GM12878 (cell line): ENCODE results near the gene SH3YL1. TPM values are rescaled to one million over a fixed set of nuclear protein-coding genes. Genes with fewer than 3 reads are reported as not detected.

Experiments
- ATAC-seq: fragments of 200-7000 bp; cut with Tn5 transposase; 3 replicates; pipeline ENCODE4 v1.9.1; 2020; ENCODE audit warnings: mild to moderate bottlenecking, moderate library complexity
- BruUV-seq: library from RNA; stranded (reverse); fragments of 400-500 nt; replicated peaks from 2 replicates; lab custom pipeline; 2021; lab: Mats Ljungman, UMichigan
- CTCF ChIA-PET: fragments of 300-600 bp; sonication (Branson Sonifier 250); formaldehyde crosslinking; extraction: SDS; loops from one replicate; lab custom pipeline; 2021; ENCODE audit warnings: inconsistent platforms; lab: Yijun Ruan, JAX
- POLR2A ChIA-PET: fragments of 350-600 bp; formaldehyde crosslinking; extraction: SDS; loops from one replicate; lab custom pipeline; 2021; ENCODE audit warnings: inconsistent platforms; lab: Charles Lee
- RAD21 ChIA-PET: fragments of 300-600 bp; sonication (Branson Sonifier 250); formaldehyde crosslinking; loops from one replicate; lab custom pipeline; 2023; ENCODE audit warnings: antibody characterized with exemption; ENCODE audit not compliant: unreplicated experiment; lab: Charles Lee
- SMC1A ChIA-PET: fragments of 300-600 bp; sonication (Branson Sonifier 250); formaldehyde crosslinking; loops from one replicate; lab custom pipeline; 2023; ENCODE audit not compliant: unreplicated experiment, uncharacterized antibody; lab: Charles Lee
- DNase-seq: peaks from one replicate; pipeline ENCODE4 v3.0.0-alpha.2; 2011; ENCODE audit warnings: low read depth, low spot score
- FAIRE-seq: peaks from 3 replicates; lab custom pipeline; 2011; peaks lifted over from hg19 to GRCh38; lab: Jason Lieb, UNC
- H2AFZ ChIP-seq: 2 replicates; pipeline ENCODE4 v1.6.0; 2011; ENCODE audit warnings: low read depth, low read length, control low read depth; ENCODE audit not compliant: control insufficient read depth
- H3K27ac ChIP-seq: 2 replicates; pipeline ENCODE4 v1.5.1; 2011; ENCODE audit warnings: control low read depth; ENCODE audit not compliant: control insufficient read depth, insufficient read depth
- H3K27me3 ChIP-seq, 2 experiments: replicated peaks in 1 of 2; 2 replicates each; pipeline versions ENCODE4 v1.6.0 to v1.6.1; 2011; ENCODE audit warnings: low read length in 1 of 2; ENCODE audit not compliant: control insufficient read depth in 2 of 2, insufficient read depth in 2 of 2
- H3K36me3 ChIP-seq, 2 experiments: 2 replicates each; pipeline ENCODE4 v1.5.1; 2011; ENCODE audit warnings: low read length in 1 of 2; ENCODE audit not compliant: control insufficient read depth in 2 of 2, insufficient read depth in 2 of 2
- H3K4me1 ChIP-seq: 2 replicates; pipeline ENCODE4 v1.6.1; 2011; ENCODE audit warnings: mild to moderate bottlenecking, low read length, moderate library complexity, mixed read lengths; ENCODE audit not compliant: control insufficient read depth, insufficient read depth
- H3K4me2 ChIP-seq: 2 replicates; pipeline ENCODE4 v1.6.0; 2011; ENCODE audit warnings: control low read depth; ENCODE audit not compliant: control insufficient read depth, insufficient read depth
- H3K4me3 ChIP-seq: fragments of 200-600 bp; sonication (generic); 2 replicates; pipeline ENCODE4 v1.5.1; 2016
- H3K79me2 ChIP-seq: 2 replicates; pipeline ENCODE4 v1.6.0; 2011; ENCODE audit warnings: low read length; ENCODE audit not compliant: control insufficient read depth, insufficient read depth
- H3K9ac ChIP-seq: 2 replicates; pipeline ENCODE4 v1.8.0; 2011; ENCODE audit warnings: low read length, control low read depth, mixed read lengths; ENCODE audit not compliant: control insufficient read depth, insufficient read depth
- H3K9me3 ChIP-seq: replicated peaks from 3 replicates; pipeline ENCODE4 v1.5.1; 2011; ENCODE audit warnings: mild to moderate bottlenecking, low read length; ENCODE audit not compliant: control insufficient read depth, insufficient read depth
- H4K20me1 ChIP-seq: 2 replicates; pipeline ENCODE4 v1.6.0; 2011; ENCODE audit not compliant: control insufficient read depth, insufficient read depth
- ASH2L ChIP-seq: fragments of 300-600, 200-600 bp; sonication (generic); IDR thresholded peaks from 2 replicates; pipeline ENCODE4 v1.6.1; 2017; ENCODE audit warnings: low read depth, mild to moderate bottlenecking, borderline replicate concordance
- BACH1 ChIP-seq: fragments of 450-650 bp; IDR thresholded peaks from 2 replicates; pipeline ENCODE4 v1.6.1; 2017; ENCODE audit warnings: mild to moderate bottlenecking, borderline replicate concordance
- BMI1 ChIP-seq: fragments of 450-650 bp; IDR thresholded peaks from 2 replicates; pipeline ENCODE4 v1.6.1; 2016; ENCODE audit warnings: mild to moderate bottlenecking, moderate library complexity, borderline replicate concordance
- CEBPB ChIP-seq, 2 experiments: fragments of 150-350 bp in 1 of 2; IDR thresholded peaks; 2 replicates each; pipeline ENCODE4 v1.6.1; 2012 to 2014; ENCODE audit warnings: low read depth in 2 of 2, low read length in 2 of 2, borderline replicate concordance in 1 of 2, inconsistent platforms in 1 of 2
- ESRRA ChIP-seq: IDR thresholded peaks from 2 replicates; pipeline ENCODE4 v1.6.1; 2012; ENCODE audit warnings: mild to moderate bottlenecking, low read length, improper control_type of control experiment
- ETV6 ChIP-seq, 2 experiments: fragments of 450-650 bp in 1 of 2; IDR thresholded peaks in 1 of 2; conservative IDR thresholded peaks in 1 of 2; 2 replicates each; pipeline ENCODE4 v1.6.1; 2014; ENCODE audit warnings: antibody characterized with exemption in 1 of 2, borderline replicate concordance in 1 of 2, low read depth in 1 of 2, mild to moderate bottlenecking in 1 of 2, moderate library complexity in 1 of 2
- FOXK2 ChIP-seq: fragments of 450-650 bp; IDR thresholded peaks from 2 replicates; pipeline ENCODE4 v1.6.1; 2017; ENCODE audit warnings: mild to moderate bottlenecking, moderate library complexity
- HCFC1 ChIP-seq: fragments of 150-350 bp; IDR thresholded peaks from 2 replicates; pipeline ENCODE4 v1.6.1; 2014; ENCODE audit warnings: low read length
- HSF1 ChIP-seq: fragments of 150-350 bp; IDR thresholded peaks from 2 replicates; pipeline ENCODE4 v1.6.1; 2014; ENCODE audit warnings: mild to moderate bottlenecking, low read depth, low read length
- RELA ChIP-seq: fragments of 450-650 bp; IDR thresholded peaks from 2 replicates; pipeline ENCODE4 v1.8.0; 2014; ENCODE audit warnings: borderline replicate concordance; ENCODE audit not compliant: partially characterized antibody
- SIN3A ChIP-seq: IDR thresholded peaks from 2 replicates; pipeline ENCODE4 v1.6.1; 2012; ENCODE audit warnings: low read depth, low read length, improper control_type of control experiment
- STAT3 ChIP-seq: IDR thresholded peaks from 2 replicates; pipeline ENCODE4 v1.6.1; 2011; ENCODE audit warnings: low read depth, low read length, improper control_type of control experiment
- SUZ12 ChIP-seq: fragments of 200-600 bp; sonication (generic); IDR thresholded peaks from one replicate; pipeline ENCODE4 v1.6.1; 2018; ENCODE audit warnings: antibody characterized with exemption, mild to moderate bottlenecking; ENCODE audit not compliant: unreplicated experiment
- TBL1XR1 ChIP-seq: IDR thresholded peaks from 2 replicates; pipeline ENCODE4 v1.6.1; 2012; ENCODE audit warnings: low read depth, low read length, improper control_type of control experiment
- ZNF24 ChIP-seq: fragments of 450-650 bp; IDR thresholded peaks from 2 replicates; pipeline ENCODE4 v1.6.1; 2017; ENCODE audit warnings: antibody characterized with exemption, mild to moderate bottlenecking
- WGBS: methylation state at CpG from one replicate; pipeline ENCODE4 v1.1.6; 2016; ENCODE audit warnings: low lambda C conversion rate; ENCODE audit not compliant: insufficient replicate concordance, insufficient coverage; ENCODE audit errors: missing lambda C conversion rate; 5-methylcytosine and 5-hydroxymethylcytosine counted together
- in situ Hi-C: fragments of 300-500 bp; cut with MboI; formaldehyde crosslinking; loops from 9 replicates; pipeline ENCODE4 v1.14.3; 2018; ENCODE audit warnings: mixed read lengths
- intact Hi-C: fragments of 100-400 bp; cut with micrococcal nuclease; formaldehyde crosslinking; loops from one replicate; pipeline ENCODE4 v1.14.2; 2022; ENCODE audit not compliant: unreplicated experiment
- polyA plus RNA-seq, 11 experiments: library from polyadenylated mRNA; depleted of rRNA in 4 of 11; unstranded in 6 of 11; stranded (reverse) in 5 of 11; fragments of >200 nt; fragmentation: Nextera tagmentation in 4 of 11; fragmentation: Illumina TruSeq in 1 of 11; extraction: Ambion mirVana in 4 of 11; extraction: Trizol in 1 of 11; gene quantifications; 1 replicate in 1 of 11; 2 replicates in 10 of 11; pipeline versions ENCODE4 v1.2.1 to v1.2.3, GENCODE V29; 2011 to 2016; ENCODE audit warnings: inconsistent platforms in 2 of 11, missing spikeins in 2 of 11, low read depth in 1 of 11
- total RNA-seq, 4 experiments: library from RNA; depleted of rRNA in 3 of 4; stranded (reverse); fragments of >200 nt in 3 of 4; fragmentation: Illumina TruSeq in 1 of 4; extraction: Trizol in 1 of 4; gene quantifications; 2 replicates each; pipeline versions ENCODE4 v1.2.1 to v1.2.3, GENCODE V29; 2013 to 2021
- TF ChIP-seq, protein P1 (sequence below): fragments of 450-650 bp; IDR thresholded peaks from 2 replicates; pipeline ENCODE4 v1.6.1; 2017; ENCODE audit warnings: low read depth, mild to moderate bottlenecking, moderate library complexity
- TF ChIP-seq, protein P2 (sequence below): fragments of 450-650 bp; conservative IDR thresholded peaks from 2 replicates; pipeline ENCODE4 v1.6.1; 2017; ENCODE audit warnings: mild to moderate bottlenecking, moderate library complexity
- TF ChIP-seq, protein P3 (sequence below): fragments of 450-650 bp; IDR thresholded peaks from 2 replicates; pipeline ENCODE4 v1.6.1; 2016; ENCODE audit warnings: mild to moderate bottlenecking

The SH3YL1 gene
- total and polyA plus RNA-seq, 10 of the 15 experiments (the other 5 are each of a cell fraction or from before 2014, with no cell fraction given) = 12.2 to 22.4 (median 17.2) TPM

- DNase-seq (no peak), ATAC-seq (no peak), FAIRE-seq (no peak)
- ChIA-PET POLR2A (no interaction called here), RAD21 (no interaction called here), SMC1A (no interaction called here), CTCF (interaction anchor here (1.4 kb wide), 1 partner anchor 383 kb away, joined by 4 read pairs; no protein-coding TSS in a partner anchor)
- H3K4me2 ChIP-seq = no peak overlapping the region
- intact Hi-C loops = no loop called here
- no peaks in the 10 kb centered on the region for H3K36me3 ChIP-seq
- no peaks in the 10 kb centered on the region for H4K20me1 ChIP-seq
- no peaks in the 10 kb centered on the region for H3K27me3 ChIP-seq
- no peaks in the 10 kb centered on the region for H3K4me1 ChIP-seq
- BruUV-seq = no TSS peak
- WGBS = 79% methylated on average over 8 of the region's 8 CpGs
- no peak overlapping the region for H3K9ac ChIP-seq
- TF ChIP-seq SIN3A (no peak), FOXK2 (no peak), HSF1 (no peak), TBL1XR1 (no peak), ZNF24 (no peak), HCFC1 (no peak), BACH1 (no peak), STAT3 (no peak), BMI1 (no peak), ESRRA (no peak), ASH2L (no peak), RELA (no peak), ETV6 (conservative IDR thresholded peaks at IDR 0.05 in 1 of 2, IDR thresholded peaks at IDR 0.05 in 1 of 2; ENCODE audit: borderline replicate concordance in 1 of 2, low read depth in 1 of 2) (no peak), CEBPB (IDR thresholded peaks at IDR 0.05; ENCODE audit: borderline replicate concordance in 1 of 2, low read depth in 2 of 2, low read length in 2 of 2) (no peak), SUZ12 (no peak)
- TF ChIP-seq, protein P1, sequence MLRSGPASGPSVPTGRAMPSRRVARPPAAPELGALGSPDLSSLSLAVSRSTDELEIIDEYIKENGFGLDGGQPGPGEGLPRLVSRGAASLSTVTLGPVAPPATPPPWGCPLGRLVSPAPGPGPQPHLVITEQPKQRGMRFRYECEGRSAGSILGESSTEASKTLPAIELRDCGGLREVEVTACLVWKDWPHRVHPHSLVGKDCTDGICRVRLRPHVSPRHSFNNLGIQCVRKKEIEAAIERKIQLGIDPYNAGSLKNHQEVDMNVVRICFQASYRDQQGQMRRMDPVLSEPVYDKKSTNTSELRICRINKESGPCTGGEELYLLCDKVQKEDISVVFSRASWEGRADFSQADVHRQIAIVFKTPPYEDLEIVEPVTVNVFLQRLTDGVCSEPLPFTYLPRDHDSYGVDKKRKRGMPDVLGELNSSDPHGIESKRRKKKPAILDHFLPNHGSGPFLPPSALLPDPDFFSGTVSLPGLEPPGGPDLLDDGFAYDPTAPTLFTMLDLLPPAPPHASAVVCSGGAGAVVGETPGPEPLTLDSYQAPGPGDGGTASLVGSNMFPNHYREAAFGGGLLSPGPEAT = no peak
- TF ChIP-seq, protein P2, sequence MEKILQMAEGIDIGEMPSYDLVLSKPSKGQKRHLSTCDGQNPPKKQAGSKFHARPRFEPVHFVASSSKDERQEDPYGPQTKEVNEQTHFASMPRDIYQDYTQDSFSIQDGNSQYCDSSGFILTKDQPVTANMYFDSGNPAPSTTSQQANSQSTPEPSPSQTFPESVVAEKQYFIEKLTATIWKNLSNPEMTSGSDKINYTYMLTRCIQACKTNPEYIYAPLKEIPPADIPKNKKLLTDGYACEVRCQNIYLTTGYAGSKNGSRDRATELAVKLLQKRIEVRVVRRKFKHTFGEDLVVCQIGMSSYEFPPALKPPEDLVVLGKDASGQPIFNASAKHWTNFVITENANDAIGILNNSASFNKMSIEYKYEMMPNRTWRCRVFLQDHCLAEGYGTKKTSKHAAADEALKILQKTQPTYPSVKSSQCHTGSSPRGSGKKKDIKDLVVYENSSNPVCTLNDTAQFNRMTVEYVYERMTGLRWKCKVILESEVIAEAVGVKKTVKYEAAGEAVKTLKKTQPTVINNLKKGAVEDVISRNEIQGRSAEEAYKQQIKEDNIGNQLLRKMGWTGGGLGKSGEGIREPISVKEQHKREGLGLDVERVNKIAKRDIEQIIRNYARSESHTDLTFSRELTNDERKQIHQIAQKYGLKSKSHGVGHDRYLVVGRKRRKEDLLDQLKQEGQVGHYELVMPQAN = no peak
- TF ChIP-seq, protein P3, sequence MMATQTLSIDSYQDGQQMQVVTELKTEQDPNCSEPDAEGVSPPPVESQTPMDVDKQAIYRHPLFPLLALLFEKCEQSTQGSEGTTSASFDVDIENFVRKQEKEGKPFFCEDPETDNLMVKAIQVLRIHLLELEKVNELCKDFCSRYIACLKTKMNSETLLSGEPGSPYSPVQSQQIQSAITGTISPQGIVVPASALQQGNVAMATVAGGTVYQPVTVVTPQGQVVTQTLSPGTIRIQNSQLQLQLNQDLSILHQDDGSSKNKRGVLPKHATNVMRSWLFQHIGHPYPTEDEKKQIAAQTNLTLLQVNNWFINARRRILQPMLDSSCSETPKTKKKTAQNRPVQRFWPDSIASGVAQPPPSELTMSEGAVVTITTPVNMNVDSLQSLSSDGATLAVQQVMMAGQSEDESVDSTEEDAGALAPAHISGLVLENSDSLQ = no peak
- H3K9me3 ChIP-seq = peaks cover 2% of the 10 kb centered on the region; the same call in 1 of the 3 replicates
- H3K79me2 ChIP-seq = no peaks in the 10 kb centered on the region
- H3K4me3 ChIP-seq = no peak overlapping the region
- in situ Hi-C loops = no loop called here
- H2AFZ ChIP-seq = no peak overlapping the region
- no peak overlapping the region for H3K27ac ChIP-seq
These were observed 10.6 kb downstream of the SH3YL1 start for GRCh38 chr2:253202-253638.
